SK-N-SH treated with all-trans-retinoic acid at 6 μM for 48 hours (cell line): ENCODE measurements around the gene NAA38.

Source experiments
- BACH2 ChIP-seq: fragments of 250-450 bp; sonication (Bioruptor Pico); IDR thresholded peaks from 2 replicates; pipeline ENCODE4 v1.9.0; 2021; ENCODE audit warnings: mild to moderate bottlenecking, borderline replicate concordance
- ISL1 ChIP-seq: fragments of 250-450 bp; sonication (Bioruptor Pico); IDR thresholded peaks from 2 replicates; pipeline ENCODE4 v2.1.2; 2022; ENCODE audit warnings: mild to moderate bottlenecking, moderate library complexity
- ZNF8 ChIP-seq: fragments of 450-650 bp; formaldehyde crosslinking; IDR thresholded peaks from 2 replicates; pipeline ENCODE4 v1.5.0; 2020; ENCODE audit warnings: mild to moderate bottlenecking, moderate library complexity
- TF ChIP-seq, protein P1 (sequence below): fragments of 250-450 bp; sonication (Bioruptor Pico); IDR thresholded peaks from 2 replicates; pipeline ENCODE4 v1.8.0; 2021; ENCODE audit warnings: low read depth, mild to moderate bottlenecking, moderate library complexity, borderline replicate concordance
- TF ChIP-seq, protein P2 (sequence below): fragments of 250-450 bp; sonication (Bioruptor Pico); IDR thresholded peaks from 2 replicates; pipeline ENCODE4 v1.8.0; 2020; ENCODE audit warnings: mild to moderate bottlenecking, moderate library complexity, borderline replicate concordance
- TF ChIP-seq, protein P3 (sequence below): fragments of 250-450 bp; sonication (Bioruptor Pico); IDR thresholded peaks from 2 replicates; pipeline ENCODE4 v1.5.1; 2021; ENCODE audit warnings: mild to moderate bottlenecking, moderate library complexity

DNA sequence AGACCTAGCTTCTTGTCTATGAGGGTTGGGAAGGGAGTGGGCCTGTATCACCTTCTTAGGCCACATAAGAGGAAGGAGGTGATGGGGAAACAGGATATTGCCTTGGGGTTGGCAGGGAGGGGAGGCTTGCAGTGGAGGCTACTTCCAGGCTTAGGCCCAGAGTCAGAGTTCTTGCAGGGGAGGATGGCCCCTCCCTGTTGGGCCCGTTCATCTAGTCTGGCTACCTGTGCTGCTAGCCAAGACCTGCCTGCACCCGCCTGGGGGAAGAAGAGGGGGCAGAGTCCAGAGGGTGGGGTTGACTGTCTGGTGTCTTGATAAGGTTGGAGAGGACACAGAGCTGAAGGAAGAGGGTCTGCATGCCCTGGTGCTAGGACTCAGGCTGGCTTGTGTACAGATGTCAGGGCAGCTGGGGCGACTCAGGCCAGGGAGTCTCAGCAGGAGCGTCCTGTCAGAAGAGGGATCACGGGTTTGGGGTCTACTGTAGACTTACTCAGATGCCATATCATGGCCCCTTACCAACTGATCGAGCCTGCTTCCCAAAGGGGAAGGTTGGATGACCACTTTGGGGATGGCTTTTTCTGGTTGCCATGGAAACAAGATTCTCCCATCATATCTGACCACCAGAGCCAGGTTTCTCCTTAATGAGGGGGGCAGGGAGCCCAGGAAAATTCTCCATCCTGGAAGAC, 18.0 kb downstream of the NAA38 start:
- TF ChIP-seq, protein P1, sequence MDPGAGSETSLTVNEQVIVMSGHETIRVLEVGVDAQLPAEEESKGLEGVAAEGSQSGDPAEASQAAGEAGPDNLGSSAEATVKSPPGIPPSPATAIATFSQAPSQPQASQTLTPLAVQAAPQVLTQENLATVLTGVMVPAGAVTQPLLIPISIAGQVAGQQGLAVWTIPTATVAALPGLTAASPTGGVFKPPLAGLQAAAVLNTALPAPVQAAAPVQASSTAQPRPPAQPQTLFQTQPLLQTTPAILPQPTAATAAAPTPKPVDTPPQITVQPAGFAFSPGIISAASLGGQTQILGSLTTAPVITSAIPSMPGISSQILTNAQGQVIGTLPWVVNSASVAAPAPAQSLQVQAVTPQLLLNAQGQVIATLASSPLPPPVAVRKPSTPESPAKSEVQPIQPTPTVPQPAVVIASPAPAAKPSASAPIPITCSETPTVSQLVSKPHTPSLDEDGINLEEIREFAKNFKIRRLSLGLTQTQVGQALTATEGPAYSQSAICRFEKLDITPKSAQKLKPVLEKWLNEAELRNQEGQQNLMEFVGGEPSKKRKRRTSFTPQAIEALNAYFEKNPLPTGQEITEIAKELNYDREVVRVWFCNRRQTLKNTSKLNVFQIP (CRISPR knock-in tag), result no peak
- TF ChIP-seq, protein P2, sequence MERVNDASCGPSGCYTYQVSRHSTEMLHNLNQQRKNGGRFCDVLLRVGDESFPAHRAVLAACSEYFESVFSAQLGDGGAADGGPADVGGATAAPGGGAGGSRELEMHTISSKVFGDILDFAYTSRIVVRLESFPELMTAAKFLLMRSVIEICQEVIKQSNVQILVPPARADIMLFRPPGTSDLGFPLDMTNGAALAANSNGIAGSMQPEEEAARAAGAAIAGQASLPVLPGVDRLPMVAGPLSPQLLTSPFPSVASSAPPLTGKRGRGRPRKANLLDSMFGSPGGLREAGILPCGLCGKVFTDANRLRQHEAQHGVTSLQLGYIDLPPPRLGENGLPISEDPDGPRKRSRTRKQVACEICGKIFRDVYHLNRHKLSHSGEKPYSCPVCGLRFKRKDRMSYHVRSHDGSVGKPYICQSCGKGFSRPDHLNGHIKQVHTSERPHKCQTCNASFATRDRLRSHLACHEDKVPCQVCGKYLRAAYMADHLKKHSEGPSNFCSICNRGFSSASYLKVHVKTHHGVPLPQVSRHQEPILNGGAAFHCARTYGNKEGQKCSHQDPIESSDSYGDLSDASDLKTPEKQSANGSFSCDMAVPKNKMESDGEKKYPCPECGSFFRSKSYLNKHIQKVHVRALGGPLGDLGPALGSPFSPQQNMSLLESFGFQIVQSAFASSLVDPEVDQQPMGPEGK, result no peak
- TF ChIP-seq, protein P3, sequence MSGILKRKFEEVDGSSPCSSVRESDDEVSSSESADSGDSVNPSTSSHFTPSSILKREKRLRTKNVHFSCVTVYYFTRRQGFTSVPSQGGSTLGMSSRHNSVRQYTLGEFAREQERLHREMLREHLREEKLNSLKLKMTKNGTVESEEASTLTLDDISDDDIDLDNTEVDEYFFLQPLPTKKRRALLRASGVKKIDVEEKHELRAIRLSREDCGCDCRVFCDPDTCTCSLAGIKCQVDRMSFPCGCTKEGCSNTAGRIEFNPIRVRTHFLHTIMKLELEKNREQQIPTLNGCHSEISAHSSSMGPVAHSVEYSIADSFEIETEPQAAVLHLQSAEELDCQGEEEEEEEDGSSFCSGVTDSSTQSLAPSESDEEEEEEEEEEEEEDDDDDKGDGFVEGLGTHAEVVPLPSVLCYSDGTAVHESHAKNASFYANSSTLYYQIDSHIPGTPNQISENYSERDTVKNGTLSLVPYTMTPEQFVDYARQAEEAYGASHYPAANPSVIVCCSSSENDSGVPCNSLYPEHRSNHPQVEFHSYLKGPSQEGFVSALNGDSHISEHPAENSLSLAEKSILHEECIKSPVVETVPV (CRISPR knock-in tag), result no peak
- TF ChIP-seq ZNF8 (CRISPR knock-in tag) (no peak), ISL1 (no peak), BACH2 (CRISPR knock-in tag) (no peak)
